ENCODE measurements around the gene STIM1.

Gene STIM1

GRCh38 chr11:4072668-4073285, 217.3 kb downstream of the STIM1 start:
- DNase-seq: peak; percentile 79

- DNase-seq: no peak
These were observed 218.8 kb downstream of the STIM1 start for GRCh38 chr11:4074266-4074665.

- DNase-seq: no peak
These were observed 221.3 kb downstream of the STIM1 start for GRCh38 chr11:4076774-4077173.

GRCh38 chr11:4083198-4083597, 227.7 kb downstream of the STIM1 start:
- no peak for DNase-seq

GRCh38 chr11:4084406-4085125, 229.1 kb downstream of the STIM1 start:
- DNase-seq: no peak

- DNase-seq: no peak
These were observed 230.1 kb downstream of the STIM1 start for GRCh38 chr11:4085575-4085974.

GRCh38 chr11:4086575-4087353, 231.3 kb downstream of the STIM1 start:
- DNase-seq: no peak

GRCh38 chr11:4087551-4087950, 232.1 kb downstream of the STIM1 start:
- peak; percentile 45 for DNase-seq

- no peak for DNase-seq
These were observed 234.8 kb downstream of the STIM1 start for GRCh38 chr11:4090258-4090657.

GRCh38 chr11:4092026-4092425, 236.6 kb downstream of the STIM1 start:
- DNase-seq: no peak

- DNase-seq: no peak
These were observed 238.3 kb downstream of the STIM1 start for GRCh38 chr11:4093519-4094347.

- peak; percentile 98 for DNase-seq
These were observed 239.2 kb downstream of the STIM1 start, which contains the start of gene RRM1 for GRCh38 chr11:4094348-4095291. RRM1 (plus strand) TSS chr11:4094799; CDS start chr11:4095013, 214 bp downstream.

- DNase-seq: peak; percentile 71
These were observed 240.2 kb downstream of the STIM1 start for GRCh38 chr11:4095509-4096230.

- no peak for DNase-seq
These were observed 242.7 kb downstream of the STIM1 start for GRCh38 chr11:4098026-4098621.

GRCh38 chr11:4102711-4103110, 247.2 kb downstream of the STIM1 start:
- DNase-seq: no peak

GRCh38 chr11:4103269-4103668, 247.8 kb downstream of the STIM1 start:
- no peak for DNase-seq

GRCh38 chr11:4105916-4106315, 250.5 kb downstream of the STIM1 start:
- no peak for DNase-seq

- no peak for DNase-seq
These were observed 256.4 kb downstream of the STIM1 start for GRCh38 chr11:4111834-4112233.

- no peak for DNase-seq
These were observed 259.7 kb downstream of the STIM1 start for GRCh38 chr11:4115128-4115527.

GRCh38 chr11:4118107-4118506, 262.6 kb downstream of the STIM1 start:
- DNase-seq: peak; percentile 68
